Endodermal cell (in vitro differentiated cells): ENCODE results near the gene CD209. TPM values are rescaled to one million over a fixed set of nuclear protein-coding genes. Genes with fewer than 3 reads are reported as not detected.

Experiments
- DNase-seq: peaks from one replicate; pipeline ENCODE4 v3.0.0-alpha.2; 2017
- H3K27ac ChIP-seq: 2 replicates; pipeline ENCODE4 v1.5.1; 2013; ENCODE audit warnings: mild to moderate bottlenecking, low read depth, low read length, moderate library complexity
- H3K27me3 ChIP-seq: 2 replicates; pipeline ENCODE4 v1.6.1; 2013; ENCODE audit warnings: mild to moderate bottlenecking, low read length, moderate library complexity; ENCODE audit not compliant: insufficient read depth, control insufficient read depth, poor library complexity, severe bottlenecking
- H3K36me3 ChIP-seq: 2 replicates; pipeline ENCODE4 v1.7.0; 2013; ENCODE audit warnings: mild to moderate bottlenecking, low read length, moderate library complexity; ENCODE audit not compliant: control insufficient read depth, insufficient read depth
- H3K4me1 ChIP-seq: one replicate; pipeline ENCODE4 v1.7.0; 2013; ENCODE audit warnings: low read length; ENCODE audit not compliant: control insufficient read depth, insufficient read depth
- H3K4me3 ChIP-seq: 2 replicates; pipeline ENCODE4 v1.5.1; 2013; ENCODE audit warnings: mild to moderate bottlenecking, low read length, moderate library complexity
- H3K9ac ChIP-seq: 2 replicates; pipeline ENCODE4 v1.6.1; 2013; ENCODE audit warnings: mild to moderate bottlenecking, low read length, moderate library complexity; ENCODE audit not compliant: poor library complexity, severe bottlenecking; ENCODE audit errors: extremely low read depth
- H3K9me3 ChIP-seq: 2 replicates; pipeline ENCODE4 v1.6.1; 2013; ENCODE audit warnings: mild to moderate bottlenecking, low read length, moderate library complexity; ENCODE audit not compliant: control insufficient read depth
- H3K27ac Mint-ChIP-seq: 2 replicates; pipeline ENCODE4 v1.8.0; 2020; ENCODE audit warnings: mixed read lengths
- H3K27me3 Mint-ChIP-seq: 2 replicates; pipeline ENCODE4 v1.8.0; 2021; ENCODE audit warnings: mild to moderate bottlenecking, mixed read lengths; ENCODE audit not compliant: insufficient read depth
- H3K36me3 Mint-ChIP-seq: 2 replicates; pipeline ENCODE4 v1.8.0; 2020; ENCODE audit warnings: low read depth, mixed read lengths
- H3K4me1 Mint-ChIP-seq: 2 replicates; pipeline ENCODE4 v1.8.0; 2020; ENCODE audit warnings: mixed read lengths
- H3K4me3 Mint-ChIP-seq: 2 replicates; pipeline ENCODE4 v1.8.0; 2020; ENCODE audit warnings: mild to moderate bottlenecking, moderate library complexity, mixed read lengths
- H3K9me3 Mint-ChIP-seq: 2 replicates; pipeline ENCODE4 v1.8.0; 2020; ENCODE audit warnings: mild to moderate bottlenecking, mixed read lengths
- CTCF ChIP-seq: fragments of 200-600 bp; sonication (generic); conservative IDR thresholded peaks from 2 replicates; pipeline ENCODE4 v1.5.0; 2021; ENCODE audit warnings: antibody characterized with exemption, mild to moderate bottlenecking
- WGBS, 2 experiments: methylation state at CpG; one replicate each; pipeline versions ENCODE4 v1.1.5 to v1.1.7; 2013; ENCODE audit warnings: missing lambda C conversion rate in 2 of 2, mixed read lengths in 1 of 2; ENCODE audit not compliant: insufficient coverage in 1 of 2, insufficient read length in 1 of 2; 5-methylcytosine and 5-hydroxymethylcytosine counted together
- total RNA-seq, 2 donors: library from RNA; stranded (reverse); fragmentation: NEBNext Ultra II Directional in 1 of 2; extraction: Animal tissue kit (Norgen Biotek cat#: 25700) in 1 of 2; gene quantifications; 2 replicates in 1 of 2; 3 replicates in 1 of 2; pipeline ENCODE4 v1.2.1, GENCODE V29; 2021

The CD209 gene
- total RNA-seq, 2 donors from 2014 or later: not detected

- no peaks in the 10 kb centered on the region for H3K36me3 Mint-ChIP-seq
- no peak overlapping the region for H3K27ac Mint-ChIP-seq
- Histone ChIP-seq H3K9me3 (peaks cover 41% of the 10 kb centered on the region), H3K9ac (no peak overlapping the region), H3K4me3 (no peak overlapping the region), H3K27ac (no peak overlapping the region), H3K27me3 (no peaks in the 10 kb centered on the region), H3K36me3 (no peaks in the 10 kb centered on the region), H3K4me1 (no peaks in the 10 kb centered on the region)
- 9 to 28% methylated on average over 2 to 3 of the region's 4 CpGs for WGBS, 2 experiments
- TF ChIP-seq CTCF: no peak
- peaks cover 74% of the 10 kb centered on the region for H3K9me3 Mint-ChIP-seq
- no peaks in the 10 kb centered on the region for H3K4me1 Mint-ChIP-seq
- no peak overlapping the region for H3K4me3 Mint-ChIP-seq
- H3K27me3 Mint-ChIP-seq: peaks cover 15% of the 10 kb centered on the region
- no peak for DNase-seq
These were observed 8.9 kb upstream of the CD209 start for GRCh38 chr19:7756258-7756657.

- no peaks in the 10 kb centered on the region for H3K27me3 ChIP-seq
- no peak overlapping the region for H3K9ac ChIP-seq
- no peak overlapping the region for H3K4me3 ChIP-seq
- no peak overlapping the region for H3K27ac Mint-ChIP-seq
- peaks cover 42% of the 10 kb centered on the region for H3K9me3 Mint-ChIP-seq
- H3K27me3 Mint-ChIP-seq: peaks cover 25% of the 10 kb centered on the region
- H3K27ac ChIP-seq: no peak overlapping the region
- no peak overlapping the region for H3K4me3 Mint-ChIP-seq
- no peaks in the 10 kb centered on the region for H3K4me1 ChIP-seq
- no peaks in the 10 kb centered on the region for H3K36me3 ChIP-seq
- H3K9me3 ChIP-seq: peaks cover 8% of the 10 kb centered on the region
- no peak for TF ChIP-seq CTCF
- DNase-seq: no peak
- no peaks in the 10 kb centered on the region for H3K36me3 Mint-ChIP-seq
- WGBS, 2 experiments: 83 to 84% methylated on average over 12 of the region's 12 CpGs
- no peaks in the 10 kb centered on the region for H3K4me1 Mint-ChIP-seq
These were observed 3.9 kb upstream of the CD209 start for GRCh38 chr19:7751157-7751783.

GRCh38 chr19:7748756-7749155 is 1.4 kb upstream of the CD209 start:
- peak; percentile 83 for DNase-seq
- 59 to 70% methylated on average over 2 to 4 of the region's 4 CpGs for WGBS, 2 experiments
- H3K27me3 Mint-ChIP-seq: peaks cover 25% of the 10 kb centered on the region
- Histone ChIP-seq H3K4me3 (no peak overlapping the region), H3K27ac (no peak overlapping the region), H3K27me3 (no peaks in the 10 kb centered on the region), H3K9ac (no peak overlapping the region), H3K36me3 (no peaks in the 10 kb centered on the region), H3K9me3 (no peaks in the 10 kb centered on the region), H3K4me1 (no peaks in the 10 kb centered on the region)
- peaks cover 19% of the 10 kb centered on the region for H3K9me3 Mint-ChIP-seq
- H3K4me3 Mint-ChIP-seq: no peak overlapping the region
- peak; percentile 59 for TF ChIP-seq CTCF
- no peaks in the 10 kb centered on the region for H3K4me1 Mint-ChIP-seq
- no peak overlapping the region for H3K27ac Mint-ChIP-seq
- no peaks in the 10 kb centered on the region for H3K36me3 Mint-ChIP-seq
